ELF-1 (cell line): ENCODE results near the gene SH2B3.

Experiments used
- DNase-seq: peaks from one replicate; pipeline ENCODE4 v3.0.0-alpha.2; 2016; ENCODE audit warnings: low read depth, low spot score

SH2B3 gene

GRCh38 chr12:111427417-111428074 lies 21.8 kb downstream of the SH2B3 start:
- DNase-seq, result no peak

GRCh38 chr12:111428081-111428727 lies 22.5 kb downstream of the SH2B3 start:
- no peak for DNase-seq

- DNase-seq, result no peak
Measured at GRCh38 chr12:111428728-111429175, 23.0 kb downstream of the SH2B3 start.

- no peak for DNase-seq
Measured at GRCh38 chr12:111429828-111430432, 24.2 kb downstream of the SH2B3 start.

GRCh38 chr12:111430433-111431353 lies 25.0 kb downstream of the SH2B3 start:
- DNase-seq, result no peak

GRCh38 chr12:111431772-111432171 lies 26.0 kb downstream of the SH2B3 start:
- DNase-seq, result no peak

- DNase-seq, result no peak
Measured at GRCh38 chr12:111434049-111434448, 28.3 kb downstream of the SH2B3 start.

- no peak for DNase-seq
Measured at GRCh38 chr12:111434680-111435338, 29.1 kb downstream of the SH2B3 start.

GRCh38 chr12:111435661-111436201 lies 30.0 kb downstream of the SH2B3 start:
- no peak for DNase-seq

GRCh38 chr12:111436266-111436665 lies 30.5 kb downstream of the SH2B3 start:
- DNase-seq, result no peak

GRCh38 chr12:111436811-111437210 lies 31.1 kb downstream of the SH2B3 start:
- DNase-seq, result no peak

GRCh38 chr12:111437816-111438454 lies 32.2 kb downstream of the SH2B3 start:
- no peak for DNase-seq

GRCh38 chr12:111438481-111438880 lies 32.8 kb downstream of the SH2B3 start:
- DNase-seq, result peak; percentile 48

GRCh38 chr12:111439657-111440151 lies 34.0 kb downstream of the SH2B3 start:
- no peak for DNase-seq

GRCh38 chr12:111440152-111440551 lies 34.4 kb downstream of the SH2B3 start:
- DNase-seq, result no peak

GRCh38 chr12:111440631-111441030 lies 34.9 kb downstream of the SH2B3 start:
- DNase-seq, result no peak

- no peak for DNase-seq
Measured at GRCh38 chr12:111441107-111441928, 35.6 kb downstream of the SH2B3 start.

- no peak for DNase-seq
Measured at GRCh38 chr12:111442301-111443045, 36.8 kb downstream of the SH2B3 start.

GRCh38 chr12:111443086-111443485 lies 37.4 kb downstream of the SH2B3 start:
- DNase-seq, result no peak
